Measurements from ENCODE around the gene RYR3. TPM values are rescaled to one million over a fixed set of nuclear protein-coding genes. Genes with fewer than 3 reads are reported as not detected.

The RYR3 gene
- total RNA-seq, 2 experiments from 2014 or later = 0.06 to 0.32 TPM

- H3K36me3 ChIP-seq (ENCODE audit: insufficient read depth, low read length) = no peaks in the 10 kb centered on the region
- no peak overlapping the region for H3K4me3 ChIP-seq (ENCODE audit: low read depth, low read length, poor library complexity, severe bottlenecking)
- DNase-seq (ENCODE audit: low spot score) = no peak
- ChIA-PET CTCF (ENCODE audit: unreplicated experiment) (no interaction called here), POLR2A (interaction anchor here (1.1 kb wide), 1 partner anchor 40 kb away, joined by 3 read pairs; no protein-coding TSS in a partner anchor)
- no peak overlapping the region for H2AFZ ChIP-seq (ENCODE audit: low read length)
- no peaks in the 10 kb centered on the region for H4K20me1 ChIP-seq (ENCODE audit: insufficient read depth, low read length)
- H3K9me2 ChIP-seq (ENCODE audit: insufficient read depth, low read length) = no peaks in the 10 kb centered on the region
- intact Hi-C loops (cut with micrococcal nuclease; ENCODE audit: unreplicated experiment) = no loop called here
- TF ChIP-seq EZH2phosphoT487 (IDR thresholded peaks at IDR 0.05; ENCODE audit: borderline replicate concordance, low read depth, low read length) (no peak), CTCF (conservative IDR thresholded peaks at IDR 0.05; ENCODE audit: low read length) (no peak)
- no peak overlapping the region for H3K27ac ChIP-seq (ENCODE audit: low read depth, low read length, poor library complexity, severe bottlenecking)
- H3K79me2 ChIP-seq (ENCODE audit: insufficient read depth, low read depth, low read length) = no peaks in the 10 kb centered on the region
- BruUV-seq (replicated peaks) = no TSS peak
- no peak overlapping the region for H3K4me2 ChIP-seq (ENCODE audit: low read length)
- H3K9me3 ChIP-seq (ENCODE audit: low read length) = no peaks in the 10 kb centered on the region
- no peaks in the 10 kb centered on the region for H3K4me1 ChIP-seq (ENCODE audit: insufficient read depth, low read length, poor library complexity, severe bottlenecking)
Measured at GRCh38 chr15:33424025-33424424, 113.3 kb downstream of the RYR3 start.

- H3K4me3 ChIP-seq (ENCODE audit: low read depth, low read length, poor library complexity, severe bottlenecking) = no peak overlapping the region
- TF ChIP-seq CTCF (conservative IDR thresholded peaks at IDR 0.05; ENCODE audit: low read length) = no peak
- TF ChIP-seq EZH2phosphoT487 (IDR thresholded peaks at IDR 0.05; ENCODE audit: borderline replicate concordance, low read depth, low read length) = no peak
- intact Hi-C loops (cut with micrococcal nuclease; ENCODE audit: unreplicated experiment) = no loop called here
- no peaks in the 10 kb centered on the region for H3K79me2 ChIP-seq (ENCODE audit: insufficient read depth, low read depth, low read length)
- POLR2A ChIA-PET = interaction anchor here (1.1 kb wide), 1 partner anchor 39 kb away, joined by 3 read pairs; no protein-coding TSS in a partner anchor
- H3K9me3 ChIP-seq (ENCODE audit: low read length) = no peaks in the 10 kb centered on the region
- H3K36me3 ChIP-seq (ENCODE audit: insufficient read depth, low read length) = no peaks in the 10 kb centered on the region
- H3K4me2 ChIP-seq (ENCODE audit: low read length) = no peak overlapping the region
- H2AFZ ChIP-seq (ENCODE audit: low read length) = no peak overlapping the region
- no peaks in the 10 kb centered on the region for H3K9me2 ChIP-seq (ENCODE audit: insufficient read depth, low read length)
- no TSS peak for BruUV-seq (replicated peaks)
- CTCF ChIA-PET (ENCODE audit: unreplicated experiment) = no interaction called here
- no peaks in the 10 kb centered on the region for H4K20me1 ChIP-seq (ENCODE audit: insufficient read depth, low read length)
- no peak for DNase-seq (ENCODE audit: low spot score)
- no peaks in the 10 kb centered on the region for H3K4me1 ChIP-seq (ENCODE audit: insufficient read depth, low read length, poor library complexity, severe bottlenecking)
- no peak overlapping the region for H3K27ac ChIP-seq (ENCODE audit: low read depth, low read length, poor library complexity, severe bottlenecking)
Measured at GRCh38 chr15:33425142-33425541, 114.4 kb downstream of the RYR3 start.

- no peaks in the 10 kb centered on the region for H3K36me3 ChIP-seq (ENCODE audit: insufficient read depth, low read length)
Measured at GRCh38 chr15:33430577-33430976, 119.8 kb downstream of the RYR3 start.

More at GRCh38 chr15:33430577-33430976, 119.8 kb downstream of the RYR3 start:
- no peak overlapping the region for H3K4me2 ChIP-seq (ENCODE audit: low read length)
- TF ChIP-seq CTCF (conservative IDR thresholded peaks at IDR 0.05; ENCODE audit: low read length) (no peak), EZH2phosphoT487 (IDR thresholded peaks at IDR 0.05; ENCODE audit: borderline replicate concordance, low read depth, low read length) (no peak)
- intact Hi-C loops (cut with micrococcal nuclease; ENCODE audit: unreplicated experiment) = no loop called here
- CTCF ChIA-PET (ENCODE audit: unreplicated experiment) = no interaction called here
- no peak overlapping the region for H3K4me3 ChIP-seq (ENCODE audit: low read depth, low read length, poor library complexity, severe bottlenecking)
- no peaks in the 10 kb centered on the region for H3K9me2 ChIP-seq (ENCODE audit: insufficient read depth, low read length)
- no peaks in the 10 kb centered on the region for H3K9me3 ChIP-seq (ENCODE audit: low read length)
- H3K27ac ChIP-seq (ENCODE audit: low read depth, low read length, poor library complexity, severe bottlenecking) = no peak overlapping the region
- POLR2A ChIA-PET = no interaction called here
- no peak overlapping the region for H2AFZ ChIP-seq (ENCODE audit: low read length)
- no peaks in the 10 kb centered on the region for H4K20me1 ChIP-seq (ENCODE audit: insufficient read depth, low read length)
- DNase-seq (ENCODE audit: low spot score) = no peak
- H3K4me1 ChIP-seq (ENCODE audit: insufficient read depth, low read length, poor library complexity, severe bottlenecking) = no peaks in the 10 kb centered on the region
- no TSS peak for BruUV-seq (replicated peaks)
- H3K79me2 ChIP-seq (ENCODE audit: insufficient read depth, low read depth, low read length) = no peaks in the 10 kb centered on the region

All from OCI-LY7 (cell line).